ENCODE results near the gene PADI1.

GRCh38 chr1:17155257-17155920 lies 49.5 kb upstream of the PADI1 start:
- no peak for TF ChIP-seq YY1 (IDR thresholded peaks at IDR 0.05; ENCODE audit: insufficient read depth, insufficient read length)
- TF ChIP-seq ZNF274 (IDR thresholded peaks at IDR 0.05; ENCODE audit: low read depth, low read length), result no peak
- no peak for TF ChIP-seq SUZ12 (IDR thresholded peaks at IDR 0.05; ENCODE audit: extremely low read depth, insufficient read depth, insufficient read length)

Measured in NT2/D1 (cell line).